Osteoblast (primary cell): ENCODE data around the gene CDH22. TPM values are rescaled to one million over a fixed set of nuclear protein-coding genes. Genes with fewer than 3 reads are reported as not detected.

Experiments
- DNase-seq: peaks from one replicate; pipeline ENCODE4 v3.0.0; 2011; ENCODE audit warnings: low spot score, mixed read lengths; ENCODE audit not compliant: insufficient read length; ENCODE audit errors: missing footprints
- H2AFZ ChIP-seq: 2 replicates; pipeline ENCODE4 v1.6.0; 2011; ENCODE audit warnings: mild to moderate bottlenecking, low read length
- H3K27ac ChIP-seq: 2 replicates; pipeline ENCODE4 v1.5.1; 2011; ENCODE audit warnings: mild to moderate bottlenecking, low read depth, low read length, moderate library complexity
- H3K27me3 ChIP-seq: 2 replicates; pipeline ENCODE4 v1.6.0; 2012; ENCODE audit warnings: mild to moderate bottlenecking, control low read depth, inconsistent platforms, low read length, moderate library complexity; ENCODE audit not compliant: insufficient read depth
- H3K36me3 ChIP-seq: 2 replicates; pipeline ENCODE4 v1.5.1; 2011; ENCODE audit warnings: mild to moderate bottlenecking, low read length, control low read depth, moderate library complexity; ENCODE audit not compliant: insufficient read depth
- H3K4me1 ChIP-seq: 2 replicates; pipeline ENCODE4 v1.5.1; 2011; ENCODE audit warnings: mild to moderate bottlenecking, low read length, control low read depth, moderate library complexity; ENCODE audit not compliant: insufficient read depth
- H3K4me2 ChIP-seq: 2 replicates; pipeline ENCODE4 v1.6.0; 2011; ENCODE audit warnings: mild to moderate bottlenecking, low read length; ENCODE audit not compliant: insufficient read depth
- H3K4me3 ChIP-seq: fragments of 200-600 bp; sonication (generic); 3 replicates; pipeline ENCODE4 v1.5.1; 2012; ENCODE audit warnings: mild to moderate bottlenecking, low read length, inconsistent platforms; ENCODE audit not compliant: insufficient read depth
- H3K79me2 ChIP-seq: 2 replicates; pipeline ENCODE4 v1.6.0; 2012; ENCODE audit warnings: mild to moderate bottlenecking, low read length, control low read depth, inconsistent platforms; ENCODE audit not compliant: insufficient read depth
- H3K9me3 ChIP-seq: 2 replicates; pipeline ENCODE4 v1.5.1; 2011; ENCODE audit warnings: low read depth, low read length, control low read depth
- H4K20me1 ChIP-seq: 2 replicates; pipeline ENCODE4 v1.6.0; 2012; ENCODE audit warnings: mild to moderate bottlenecking, low read length, control low read depth; ENCODE audit not compliant: insufficient read depth
- CTCF ChIP-seq: IDR thresholded peaks from 2 replicates; pipeline ENCODE4 v1.5.1; 2011; ENCODE audit warnings: mild to moderate bottlenecking, low read depth, low read length, moderate library complexity; ENCODE audit errors: extremely low read depth
- total RNA-seq: library from RNA; depleted of rRNA; stranded (reverse); fragments of >200 nt; gene quantifications from 2 replicates; pipeline ENCODE4 v1.2.3, GENCODE V29; 2012

CDH22 gene
- total RNA-seq, 1 donor, result not detected

DNA sequence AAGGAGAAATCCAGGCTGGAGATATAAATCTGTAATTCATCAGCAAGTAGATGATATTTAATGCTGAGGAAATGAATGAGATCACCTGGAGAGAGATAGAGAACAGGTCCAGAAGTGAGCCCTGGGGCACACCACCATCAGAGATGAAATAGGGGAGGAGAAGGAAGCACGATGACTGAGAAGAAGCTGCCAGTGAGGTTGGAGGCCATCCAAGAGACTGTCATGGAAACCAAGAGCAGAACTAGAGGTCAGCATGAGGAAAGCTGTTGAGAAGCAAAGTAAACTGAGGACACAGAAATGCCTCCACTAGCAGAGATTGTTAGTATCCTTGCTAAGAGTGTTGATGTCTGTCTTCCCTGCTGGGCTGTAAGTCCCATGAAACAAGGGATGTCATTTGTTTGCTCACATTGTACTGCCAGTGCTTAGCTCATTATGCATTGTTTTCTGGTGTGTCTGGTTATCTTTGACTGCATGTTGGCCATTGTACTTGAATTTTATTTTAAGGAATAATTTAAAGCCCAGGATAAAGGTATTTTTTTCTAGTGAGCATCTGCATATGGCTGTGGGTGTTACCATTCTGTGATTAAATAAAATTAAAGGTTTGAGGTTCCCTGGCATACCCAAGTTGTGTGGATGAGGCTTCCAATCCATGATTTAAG is 35.8 kb downstream of the CDH22 start:
- peaks cover 3% of the 10 kb centered on the region for H3K27me3 ChIP-seq
- H3K27ac ChIP-seq, result no peak overlapping the region
- H4K20me1 ChIP-seq, result no peaks in the 10 kb centered on the region
- H3K36me3 ChIP-seq, result no peaks in the 10 kb centered on the region
- H3K4me1 ChIP-seq, result no peaks in the 10 kb centered on the region
- no peak overlapping the region for H3K4me2 ChIP-seq
- DNase-seq, result no peak
- no peaks in the 10 kb centered on the region for H3K9me3 ChIP-seq
- TF ChIP-seq CTCF, result no peak
- H3K79me2 ChIP-seq, result no peaks in the 10 kb centered on the region
- H2AFZ ChIP-seq, result no peak overlapping the region
- no peak overlapping the region for H3K4me3 ChIP-seq

DNA sequence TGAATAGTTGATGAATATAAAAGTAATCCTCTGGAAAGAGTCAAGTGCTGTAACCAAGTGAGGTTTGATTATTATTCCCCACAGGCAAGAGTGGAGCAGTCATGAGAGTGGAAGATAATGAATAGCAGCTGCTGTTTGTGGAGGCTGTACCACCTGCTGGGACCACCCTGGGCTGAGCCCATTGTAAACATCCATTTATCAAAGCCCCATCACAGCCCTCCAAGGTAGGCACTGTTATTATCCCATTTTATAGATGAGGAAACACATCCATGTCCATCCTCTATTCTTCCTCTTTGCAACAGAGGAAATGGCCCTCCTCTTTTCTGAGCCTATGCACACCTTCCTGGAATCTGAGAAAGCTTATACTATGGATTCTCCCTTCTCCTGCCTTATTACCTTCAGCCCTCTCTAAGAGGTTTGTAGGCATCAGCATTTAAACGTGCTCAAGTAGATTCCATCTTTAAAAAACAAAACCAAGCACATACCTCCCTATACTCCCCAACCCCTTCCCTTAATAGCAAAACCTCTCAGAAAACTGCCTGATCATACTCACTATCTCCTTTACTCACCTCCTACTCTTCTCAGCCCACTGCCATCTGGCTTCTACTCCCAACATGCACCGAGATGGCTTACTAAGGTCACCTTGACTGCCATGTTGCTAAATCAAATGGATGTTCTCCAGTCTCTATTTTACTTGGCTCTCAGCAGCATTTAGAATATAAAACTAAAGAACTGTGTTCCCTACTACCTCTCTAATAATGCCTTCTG is 37.1 kb downstream of the CDH22 start:
- H2AFZ ChIP-seq, result no peak overlapping the region

DNA sequence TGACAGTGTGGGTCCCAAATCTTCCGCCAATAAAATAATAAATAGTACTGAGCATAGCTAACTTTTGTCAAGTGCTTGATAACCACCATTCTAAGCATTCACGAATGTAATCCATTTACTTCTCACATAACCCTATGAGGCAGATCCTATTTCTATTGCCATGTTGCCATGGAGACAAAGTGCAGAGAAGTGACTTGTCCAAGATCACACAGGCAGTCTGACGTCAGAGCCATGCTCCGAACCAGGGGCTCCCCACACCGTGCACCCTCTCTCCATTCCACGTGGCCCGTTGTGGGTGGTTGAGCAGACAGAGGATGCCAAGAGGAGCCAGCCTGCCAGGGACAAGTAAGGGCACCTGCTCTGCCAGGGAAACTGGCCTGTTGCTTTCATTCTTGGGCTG is 38.9 kb downstream of the CDH22 start:
- Histone ChIP-seq H3K79me2 (no peaks in the 10 kb centered on the region), H3K27ac (no peak overlapping the region), H3K4me3 (no peak overlapping the region), H3K27me3 (peaks cover 3% of the 10 kb centered on the region), H3K4me2 (no peak overlapping the region), H3K36me3 (no peaks in the 10 kb centered on the region), H2AFZ (no peak overlapping the region), H3K9me3 (no peaks in the 10 kb centered on the region), H3K4me1 (no peaks in the 10 kb centered on the region), H4K20me1 (no peaks in the 10 kb centered on the region)
- DNase-seq, result no peak
- TF ChIP-seq CTCF, result no peak

More for the DNA sequence above, 37.1 kb downstream of the CDH22 start:
- Histone ChIP-seq H3K79me2 (no peaks in the 10 kb centered on the region), H3K4me2 (no peak overlapping the region), H3K9me3 (no peaks in the 10 kb centered on the region), H3K4me1 (no peaks in the 10 kb centered on the region), H3K27me3 (peaks cover 6% of the 10 kb centered on the region), H3K36me3 (no peaks in the 10 kb centered on the region), H4K20me1 (no peaks in the 10 kb centered on the region), H3K27ac (no peak overlapping the region), H3K4me3 (no peak overlapping the region)
- TF ChIP-seq CTCF, result no peak
- DNase-seq, result no peak

GRCh38 chr20:46268662-46269061 is 39.6 kb downstream of the CDH22 start:
- Histone ChIP-seq H3K4me1 (no peaks in the 10 kb centered on the region), H4K20me1 (no peaks in the 10 kb centered on the region), H3K4me2 (no peak overlapping the region), H2AFZ (no peak overlapping the region), H3K27ac (no peak overlapping the region), H3K79me2 (no peaks in the 10 kb centered on the region), H3K4me3 (no peak overlapping the region), H3K27me3 (peaks cover 3% of the 10 kb centered on the region), H3K9me3 (no peaks in the 10 kb centered on the region), H3K36me3 (no peaks in the 10 kb centered on the region)
- no peak for DNase-seq
- no peak for TF ChIP-seq CTCF
